Hepatocyte (in vitro differentiated cells): ENCODE data around the gene MTERF4. TPM values are rescaled to one million over a fixed set of nuclear protein-coding genes. Genes with fewer than 3 reads are reported as not detected.

ENCODE experiments used
- DNase-seq: peaks from one replicate; pipeline ENCODE4 v3.0.0-alpha.2; 2016; ENCODE audit warnings: low spot score
- H2AFZ ChIP-seq: fragments of 200-600 bp; sonication (generic); 2 replicates; pipeline ENCODE4 v1.6.0; 2016; ENCODE audit warnings: antibody characterized with exemption, mild to moderate bottlenecking
- H3K27ac ChIP-seq: fragments of 200-600 bp; sonication (generic); 2 replicates; pipeline ENCODE4 v1.5.1; 2016; ENCODE audit warnings: mild to moderate bottlenecking
- H3K27me3 ChIP-seq: fragments of 200-600 bp; sonication (generic); 2 replicates; pipeline ENCODE4 v1.6.1; 2016
- H3K36me3 ChIP-seq: fragments of 200-600 bp; sonication (generic); replicated peaks from 2 replicates; pipeline ENCODE4 v1.5.1; 2016; ENCODE audit warnings: low read depth; ENCODE audit not compliant: insufficient read depth
- H3K4me1 ChIP-seq: fragments of 200-600 bp; sonication (generic); 2 replicates; pipeline ENCODE4 v1.5.1; 2016; ENCODE audit warnings: mild to moderate bottlenecking, moderate library complexity; ENCODE audit not compliant: insufficient read depth
- H3K4me2 ChIP-seq: fragments of 200-600 bp; sonication (generic); 2 replicates; pipeline ENCODE4 v1.6.0; 2016
- H3K4me3 ChIP-seq: fragments of 200-600 bp; sonication (generic); 2 replicates; pipeline ENCODE4 v1.5.1; 2016; ENCODE audit warnings: mild to moderate bottlenecking
- H3K79me2 ChIP-seq: fragments of 200-600 bp; sonication (generic); 2 replicates; pipeline ENCODE4 v1.6.0; 2017; ENCODE audit warnings: mild to moderate bottlenecking
- H3K9me2 ChIP-seq: fragments of 200-600 bp; sonication (generic); replicated peaks from 2 replicates; pipeline ENCODE4 v1.6.0; 2017; ENCODE audit warnings: mild to moderate bottlenecking; ENCODE audit not compliant: insufficient read depth
- H3K9me3 ChIP-seq: fragments of 200-600 bp; sonication (generic); 2 replicates; pipeline ENCODE4 v1.5.1; 2016; ENCODE audit warnings: low read depth, mild to moderate bottlenecking
- H4K20me1 ChIP-seq: fragments of 200-600 bp; sonication (generic); 2 replicates; pipeline ENCODE4 v1.6.0; 2016; ENCODE audit warnings: mild to moderate bottlenecking; ENCODE audit not compliant: insufficient read depth, poor library complexity, severe bottlenecking
- CTCF ChIP-seq: fragments of 200-600 bp; sonication (generic); IDR thresholded peaks from 2 replicates; pipeline ENCODE4 v1.5.1; 2016; ENCODE audit warnings: antibody characterized with exemption, mild to moderate bottlenecking; ENCODE audit not compliant: poor library complexity
- EZH2 ChIP-seq: fragments of 200-600 bp; sonication (generic); IDR thresholded peaks from 2 replicates; pipeline ENCODE4 v1.6.1; 2016; ENCODE audit warnings: antibody characterized with exemption, mild to moderate bottlenecking, borderline replicate concordance
- EZH2phosphoT487 ChIP-seq: fragments of 200-600 bp; sonication (generic); IDR thresholded peaks from one replicate; pipeline ENCODE4 v1.6.1; 2018; ENCODE audit warnings: antibody characterized with exemption, mild to moderate bottlenecking, low read depth, moderate library complexity; ENCODE audit not compliant: unreplicated experiment, severe bottlenecking
- WGBS: methylation state at CpG from one replicate; pipeline ENCODE4 v1.1.6; 2016; ENCODE audit warnings: low lambda C conversion rate; ENCODE audit errors: missing lambda C conversion rate; 5-methylcytosine and 5-hydroxymethylcytosine counted together
- polyA plus RNA-seq: library from polyadenylated mRNA; unstranded; fragments of >200 nt; fragmentation: Nextera tagmentation; extraction: Ambion mirVana; gene quantifications from 2 replicates; pipeline ENCODE4 v1.2.1, GENCODE V29; 2016
- total RNA-seq: library from RNA; depleted of rRNA; stranded (reverse); fragments of >200 nt; gene quantifications from 2 replicates; pipeline ENCODE4 v1.2.3, GENCODE V29; 2014

MTERF4 gene
- total and polyA plus RNA-seq, 2 experiments from 2014 or later, result 20.3 to 39.4 TPM

DNA sequence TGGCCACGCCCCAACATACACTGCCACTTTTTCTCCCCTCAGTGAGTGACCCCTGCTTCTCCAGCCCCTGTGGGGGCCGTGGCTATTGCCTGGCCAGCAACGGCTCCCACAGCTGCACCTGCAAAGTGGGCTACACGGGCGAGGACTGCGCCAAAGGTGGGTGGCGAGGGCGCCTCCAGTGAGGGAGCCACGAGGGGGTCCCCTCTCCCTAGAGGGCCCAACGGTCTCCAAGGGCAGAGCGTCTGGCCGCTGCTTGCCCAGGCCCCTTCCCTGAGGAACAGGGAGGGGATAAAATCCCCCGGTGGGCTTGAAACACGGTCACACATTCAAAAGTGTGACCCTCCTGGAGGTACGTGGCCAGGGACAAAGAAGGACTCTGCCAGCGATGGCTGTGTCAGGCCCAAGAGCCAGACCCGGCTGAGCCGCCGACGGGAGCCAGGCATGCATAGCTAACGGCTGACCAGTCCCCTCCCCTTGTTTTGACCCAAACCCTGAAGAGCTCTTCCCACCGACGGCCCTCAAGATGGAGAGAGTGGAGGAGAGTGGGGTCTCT lies 37.2 kb downstream of the MTERF4 start:
- no peak for DNase-seq
- no peaks in the 10 kb centered on the region for H3K36me3 ChIP-seq
- H3K27ac ChIP-seq, result no peak overlapping the region
- H3K9me2 ChIP-seq, result no peaks in the 10 kb centered on the region
- 91% methylated on average over 20 of the region's 23 CpGs for WGBS
- no peaks in the 10 kb centered on the region for H3K79me2 ChIP-seq
- no peak overlapping the region for H3K4me2 ChIP-seq
- H4K20me1 ChIP-seq, result no peaks in the 10 kb centered on the region
- H3K9me3 ChIP-seq, result no peaks in the 10 kb centered on the region
- H3K27me3 ChIP-seq, result no peaks in the 10 kb centered on the region
- TF ChIP-seq CTCF (no peak), EZH2phosphoT487 (no peak), EZH2 (no peak)
- H3K4me1 ChIP-seq, result no peaks in the 10 kb centered on the region
- H3K4me3 ChIP-seq, result no peak overlapping the region
- no peak overlapping the region for H2AFZ ChIP-seq

- WGBS, result 40% methylated on average over 25 of the region's 32 CpGs
Measured at GRCh38 chr2:241064008-241064801, 37.9 kb downstream of the MTERF4 start.

DNA sequence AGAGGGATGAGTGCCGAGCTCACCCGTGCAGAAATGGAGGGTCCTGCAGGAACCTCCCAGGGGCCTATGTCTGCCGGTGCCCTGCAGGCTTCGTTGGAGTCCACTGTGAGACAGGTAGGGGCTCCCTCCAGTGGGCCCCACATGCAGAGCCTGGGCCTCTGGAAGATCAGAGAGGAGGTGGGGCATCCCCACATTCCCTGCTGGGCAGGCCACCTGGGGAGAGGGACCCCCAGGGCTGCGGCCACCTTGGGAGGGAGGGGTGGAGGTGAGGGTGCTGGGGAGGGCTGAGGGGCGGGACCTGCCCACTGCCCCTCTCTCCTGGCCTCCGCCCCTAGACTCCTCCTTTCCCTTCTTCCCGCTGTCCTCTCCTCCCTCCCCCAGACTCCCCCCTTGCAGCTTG lies 38.5 kb downstream of the MTERF4 start:
- Histone ChIP-seq H3K36me3 (no peaks in the 10 kb centered on the region), H3K79me2 (no peaks in the 10 kb centered on the region), H3K4me1 (no peaks in the 10 kb centered on the region), H3K4me3 (no peak overlapping the region), H3K9me2 (no peaks in the 10 kb centered on the region), H3K4me2 (peak overlapping the region; percentile 82), H2AFZ (no peak overlapping the region), H3K27ac (no peak overlapping the region), H3K27me3 (no peaks in the 10 kb centered on the region), H4K20me1 (no peaks in the 10 kb centered on the region), H3K9me3 (no peaks in the 10 kb centered on the region)
- WGBS, result 48% methylated on average over 4 of the region's 8 CpGs
- no peak for DNase-seq
- TF ChIP-seq CTCF (peak; percentile 8), EZH2 (no peak), EZH2phosphoT487 (no peak)

More at GRCh38 chr2:241064008-241064801, 37.9 kb downstream of the MTERF4 start:
- Histone ChIP-seq H3K79me2 (no peaks in the 10 kb centered on the region), H3K4me2 (peak overlapping the region; percentile 82), H2AFZ (no peak overlapping the region), H3K9me3 (no peaks in the 10 kb centered on the region), H3K27me3 (no peaks in the 10 kb centered on the region), H3K27ac (no peak overlapping the region), H3K36me3 (no peaks in the 10 kb centered on the region), H3K9me2 (no peaks in the 10 kb centered on the region), H4K20me1 (no peaks in the 10 kb centered on the region), H3K4me3 (no peak overlapping the region), H3K4me1 (no peaks in the 10 kb centered on the region)
- TF ChIP-seq EZH2phosphoT487 (no peak), CTCF (no peak), EZH2 (no peak)
- peak; percentile 38 for DNase-seq
